ENCODE data around the gene NAGLU. TPM values are rescaled to one million over a fixed set of nuclear protein-coding genes. Genes with fewer than 3 reads are reported as not detected.
"Not testable (repeated sequence)": the region's sequence is repeated elsewhere in the genome, so short reads cannot be mapped to it uniquely, and the experiment has no call there.

The NAGLU gene
- total RNA-seq, 1 donor from 2014 or later, result 6.2 TPM

DNA sequence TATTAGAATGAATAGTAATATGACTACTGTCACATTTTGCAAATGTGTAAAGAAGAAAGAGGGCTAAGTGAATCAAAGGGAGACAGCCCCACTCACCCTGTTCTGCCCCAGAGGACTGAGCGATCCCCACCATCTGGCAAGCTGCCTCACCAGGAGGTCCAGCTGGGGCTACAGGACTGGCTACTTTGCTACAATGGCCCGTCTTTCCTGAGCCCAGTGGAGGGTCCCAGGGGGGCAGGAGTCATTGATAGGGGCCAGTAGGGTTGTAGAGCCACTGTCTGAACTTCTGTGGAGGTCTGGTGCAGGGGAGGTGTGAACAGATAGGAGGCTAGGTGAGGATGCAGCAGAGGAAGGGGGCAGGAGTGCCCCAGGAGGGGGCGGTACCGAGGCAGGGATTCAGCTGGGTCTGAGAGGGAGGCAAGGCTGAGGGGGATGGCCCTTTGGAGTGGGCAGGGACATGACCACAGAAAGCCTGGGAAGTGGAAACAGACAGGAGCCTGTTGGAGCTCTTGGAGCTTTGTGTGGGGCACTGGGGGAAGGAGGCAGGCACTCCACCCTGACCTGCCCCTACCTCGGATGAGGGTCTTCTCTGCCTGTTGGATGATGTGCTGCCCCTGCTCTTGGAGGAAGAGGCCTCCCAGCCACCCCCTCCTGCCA lies 20.0 kb downstream of the NAGLU start:
- DNase-seq (ENCODE audit: low spot score), result peak; percentile 64
- H3K4me2 ChIP-seq, result peak overlapping the region; percentile 82

GRCh38 chr17:42559075-42559474 lies 23.0 kb downstream of the NAGLU start:
- Histone ChIP-seq H4K20me1 (ENCODE audit: low read depth) (no peaks in the 10 kb centered on the region), H3K9me3 (ENCODE audit: low read depth) (no peaks in the 10 kb centered on the region), H3K4me2 (no peak overlapping the region), H3F3A (ENCODE audit: low read depth) (peaks cover 35% of the 10 kb centered on the region), H3K4me1 (peaks cover 17% of the 10 kb centered on the region), H3K9ac (no peak overlapping the region), H2AFZ (replicated peaks) (no peak overlapping the region), H3K27ac (no peak overlapping the region), H3K79me2 (ENCODE audit: low read depth) (peaks cover 23% of the 10 kb centered on the region), H3K4me3 (no peak overlapping the region), H3K36me3 (no peaks in the 10 kb centered on the region), H3K27me3 (no peaks in the 10 kb centered on the region)
- Mint-ChIP-seq H3K9me3 (no peaks in the 10 kb centered on the region), H3K27ac (no peak overlapping the region), H3K4me3 (no peak overlapping the region), H3K27me3 (ENCODE audit: insufficient read depth, low read depth) (peaks cover 3% of the 10 kb centered on the region), H3K36me3 (no peaks in the 10 kb centered on the region), H3K4me1 (peaks cover 31% of the 10 kb centered on the region)
- no peak for DNase-seq (ENCODE audit: low spot score)
- TF ChIP-seq CTCF (IDR thresholded peaks at IDR 0.05), result no peak
- TF ChIP-seq EZH2 (IDR thresholded peaks at IDR 0.05), result no peak
- TF ChIP-seq EZH2phosphoT487 (IDR thresholded peaks at IDR 0.05), result no peak

More for the DNA sequence above, 20.0 kb downstream of the NAGLU start:
- peaks cover 17% of the 10 kb centered on the region for H3K4me1 Mint-ChIP-seq
- not testable (repeated sequence) for H3K9me3 Mint-ChIP-seq; H2AFZ ChIP-seq (replicated peaks); H3K36me3 Mint-ChIP-seq; H3K27ac Mint-ChIP-seq; H3K9ac ChIP-seq; H3K27ac ChIP-seq; H3K79me2 ChIP-seq (ENCODE audit: low read depth); H3K36me3 ChIP-seq; H3K27me3 Mint-ChIP-seq (ENCODE audit: insufficient read depth, low read depth); H4K20me1 ChIP-seq (ENCODE audit: low read depth); H3K9me3 ChIP-seq (ENCODE audit: low read depth); H3K27me3 ChIP-seq
- peak overlapping the region; percentile 86 for H3K4me3 ChIP-seq
- H3K4me1 ChIP-seq, result peaks cover 16% of the 10 kb centered on the region
- TF ChIP-seq CTCF (IDR thresholded peaks at IDR 0.05), result peak; percentile 49
- H3K4me3 Mint-ChIP-seq, result peak overlapping the region; percentile 93
- H3F3A ChIP-seq (ENCODE audit: low read depth), result peaks cover 38% of the 10 kb centered on the region

DNA sequence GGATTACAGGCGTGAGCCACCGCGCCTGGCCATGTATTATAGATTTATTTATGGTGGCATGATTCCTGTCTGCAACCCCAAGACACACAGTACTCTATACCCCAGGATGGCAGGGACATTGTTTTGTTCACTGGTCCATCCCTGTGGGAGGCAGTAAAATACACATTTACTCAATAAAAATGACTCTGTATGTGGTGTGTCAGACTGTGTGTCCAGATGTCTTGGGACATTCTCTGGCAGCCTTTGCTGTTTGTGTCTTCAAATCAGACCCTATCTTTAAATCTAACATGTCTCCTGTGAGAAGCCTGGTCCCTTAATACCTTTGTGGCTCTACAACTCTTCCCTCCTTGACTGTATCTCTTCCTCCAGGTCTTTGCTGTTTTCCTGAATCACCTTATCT lies 24.2 kb downstream of the NAGLU start:
- no peak for DNase-seq (ENCODE audit: low spot score)
- Mint-ChIP-seq H3K36me3 (no peaks in the 10 kb centered on the region), H3K4me1 (peaks cover 27% of the 10 kb centered on the region), H3K27me3 (ENCODE audit: insufficient read depth, low read depth) (peaks cover 3% of the 10 kb centered on the region), H3K27ac (no peak overlapping the region), H3K9me3 (no peaks in the 10 kb centered on the region), H3K4me3 (peak overlapping the region; percentile 79)
- Histone ChIP-seq H3K36me3 (no peaks in the 10 kb centered on the region), H3K4me3 (no peak overlapping the region), H3K4me2 (no peak overlapping the region), H3F3A (ENCODE audit: low read depth) (peaks cover 23% of the 10 kb centered on the region), H3K9me3 (ENCODE audit: low read depth) (no peaks in the 10 kb centered on the region), H3K4me1 (peaks cover 16% of the 10 kb centered on the region), H4K20me1 (ENCODE audit: low read depth) (no peaks in the 10 kb centered on the region), H3K27me3 (no peaks in the 10 kb centered on the region), H3K27ac (no peak overlapping the region), H2AFZ (replicated peaks) (no peak overlapping the region), H3K9ac (no peak overlapping the region), H3K79me2 (ENCODE audit: low read depth) (peaks cover 20% of the 10 kb centered on the region)
- TF ChIP-seq CTCF (IDR thresholded peaks at IDR 0.05) (no peak), EZH2 (IDR thresholded peaks at IDR 0.05) (no peak), EZH2phosphoT487 (IDR thresholded peaks at IDR 0.05) (no peak)
